ENCODE measurements around the gene WDR33.

Gene WDR33

GRCh38 chr2:127690696-127691095, 120.3 kb downstream of the WDR33 start:
- TF ChIP-seq BACH2 (CRISPR knock-in tag; IDR thresholded peaks at IDR 0.05; ENCODE audit: borderline replicate concordance), result no peak
- no peak for TF ChIP-seq ISL1 (CRISPR knock-in tag; IDR thresholded peaks at IDR 0.05)
- no peak for TF ChIP-seq SNAI2 (CRISPR knock-in tag; IDR thresholded peaks at IDR 0.05)
- TF ChIP-seq ZFP3 (CRISPR knock-in tag; IDR thresholded peaks at IDR 0.05), result no peak
- no peak for TF ChIP-seq ZNF565 (CRISPR knock-in tag; conservative IDR thresholded peaks at IDR 0.05; ENCODE audit: low read depth)
- TF ChIP-seq ZC3H10 (CRISPR knock-in tag; IDR thresholded peaks at IDR 0.05), result no peak
- TF ChIP-seq CSRNP3 (CRISPR knock-in tag; IDR thresholded peaks at IDR 0.05), result no peak
- no peak for TF ChIP-seq ESRRG (CRISPR knock-in tag; IDR thresholded peaks at IDR 0.05)
- no peak for TF ChIP-seq POU6F1 (CRISPR knock-in tag; IDR thresholded peaks at IDR 0.05; ENCODE audit: borderline replicate concordance, low read depth)
- ATAC-seq, result no peak

GRCh38 chr2:127688405-127688804, 122.6 kb downstream of the WDR33 start:
- ATAC-seq, result no peak
- TF ChIP-seq ZNF565 (CRISPR knock-in tag; conservative IDR thresholded peaks at IDR 0.05; ENCODE audit: low read depth) (no peak), PPARA (CRISPR knock-in tag; IDR thresholded peaks at IDR 0.05; ENCODE audit: borderline replicate concordance) (no peak), TCF4 (CRISPR knock-in tag; IDR thresholded peaks at IDR 0.05; ENCODE audit: borderline replicate concordance) (no peak), ARNTL (CRISPR knock-in tag; IDR thresholded peaks at IDR 0.05; ENCODE audit: borderline replicate concordance, low read depth) (no peak), ZFP3 (CRISPR knock-in tag; IDR thresholded peaks at IDR 0.05) (no peak), TOX (CRISPR knock-in tag; IDR thresholded peaks at IDR 0.05; ENCODE audit: borderline replicate concordance) (no peak), OSR1 (CRISPR knock-in tag; IDR thresholded peaks at IDR 0.05) (no peak), ZNF8 (CRISPR knock-in tag; IDR thresholded peaks at IDR 0.05) (no peak), ISL1 (CRISPR knock-in tag; IDR thresholded peaks at IDR 0.05) (no peak), RARB (CRISPR knock-in tag; IDR thresholded peaks at IDR 0.05) (no peak), CSDC2 (CRISPR knock-in tag; IDR thresholded peaks at IDR 0.05) (no peak), GLIS3 (CRISPR knock-in tag; IDR thresholded peaks at IDR 0.05) (no peak), BACH2 (CRISPR knock-in tag; IDR thresholded peaks at IDR 0.05; ENCODE audit: borderline replicate concordance) (no peak), ZFP30 (CRISPR knock-in tag; IDR thresholded peaks at IDR 0.05) (no peak)

- TF ChIP-seq ESRRG (CRISPR knock-in tag; IDR thresholded peaks at IDR 0.05) (no peak), SNAI2 (CRISPR knock-in tag; IDR thresholded peaks at IDR 0.05) (no peak), GLIS3 (CRISPR knock-in tag; IDR thresholded peaks at IDR 0.05) (no peak), PPARA (CRISPR knock-in tag; IDR thresholded peaks at IDR 0.05; ENCODE audit: borderline replicate concordance) (no peak), POU6F1 (CRISPR knock-in tag; IDR thresholded peaks at IDR 0.05; ENCODE audit: borderline replicate concordance, low read depth) (no peak), ZNF565 (CRISPR knock-in tag; conservative IDR thresholded peaks at IDR 0.05; ENCODE audit: low read depth) (no peak), BACH2 (CRISPR knock-in tag; IDR thresholded peaks at IDR 0.05; ENCODE audit: borderline replicate concordance) (no peak), TSHZ2 (CRISPR knock-in tag; IDR thresholded peaks at IDR 0.05) (no peak), TOX (CRISPR knock-in tag; IDR thresholded peaks at IDR 0.05; ENCODE audit: borderline replicate concordance) (no peak), CREB5 (CRISPR knock-in tag; IDR thresholded peaks at IDR 0.05; ENCODE audit: low read depth) (no peak), ISL1 (CRISPR knock-in tag; IDR thresholded peaks at IDR 0.05) (no peak), RARB (CRISPR knock-in tag; IDR thresholded peaks at IDR 0.05) (no peak), OSR1 (CRISPR knock-in tag; IDR thresholded peaks at IDR 0.05) (no peak), PATZ1 (CRISPR knock-in tag; IDR thresholded peaks at IDR 0.05; ENCODE audit: borderline replicate concordance) (no peak), ARNTL (CRISPR knock-in tag; IDR thresholded peaks at IDR 0.05; ENCODE audit: borderline replicate concordance, low read depth) (no peak), ZNF8 (CRISPR knock-in tag; IDR thresholded peaks at IDR 0.05) (no peak), CSRNP3 (CRISPR knock-in tag; IDR thresholded peaks at IDR 0.05) (no peak), TCF4 (CRISPR knock-in tag; IDR thresholded peaks at IDR 0.05; ENCODE audit: borderline replicate concordance) (no peak), CSDC2 (CRISPR knock-in tag; IDR thresholded peaks at IDR 0.05) (no peak), ZFP3 (CRISPR knock-in tag; IDR thresholded peaks at IDR 0.05) (no peak)
- ATAC-seq, result no peak
Observed at GRCh38 chr2:127685410-127686080, 125.4 kb downstream of the WDR33 start.

Measured in SK-N-SH treated with all-trans-retinoic acid at 6 μM for 48 hours (cell line).